Left ventricle myocardium inferior (tissue), 1 donor: ENCODE measurements around the gene NUDT19. TPM values are rescaled to one million over a fixed set of nuclear protein-coding genes. Genes with fewer than 3 reads are reported as not detected.

Source experiments
- DNase-seq: peaks from one replicate; pipeline ENCODE4 v3.0.0-alpha.2; 2020
- H3K27ac ChIP-seq: fragments of 200-600 bp; replicated peaks from 2 replicates; pipeline ENCODE4 v1.8.0; 2021
- H3K27me3 ChIP-seq: fragments of 200-600 bp; 2 replicates; pipeline ENCODE4 v1.8.0; 2021; ENCODE audit warnings: low read depth
- H3K36me3 ChIP-seq: fragments of 200-600 bp; 2 replicates; pipeline ENCODE4 v1.8.0; 2021
- H3K4me1 ChIP-seq: fragments of 200-600 bp; 2 replicates; pipeline ENCODE4 v1.8.0; 2021
- H3K4me3 ChIP-seq: fragments of 200-600 bp; 2 replicates; pipeline ENCODE4 v1.8.0; 2021; ENCODE audit warnings: mild to moderate bottlenecking, moderate library complexity
- H3K9me3 ChIP-seq: fragments of 200-600 bp; replicated peaks from 2 replicates; pipeline ENCODE4 v1.8.0; 2021
- CTCF ChIP-seq: fragments of 200-600 bp; IDR thresholded peaks from 2 replicates; pipeline ENCODE4 v1.8.0; 2021; ENCODE audit warnings: antibody characterized with exemption, mild to moderate bottlenecking, borderline replicate concordance
- intact Hi-C: fragments of 100-400 bp; cut with micrococcal nuclease; formaldehyde crosslinking; loops from one replicate; pipeline ENCODE4 v1.11.0; 2022
- total RNA-seq: library from RNA; stranded (reverse); fragmentation: NEBNext Ultra II Directional; extraction: Animal tissue kit (Norgen Biotek cat#: 25700); gene quantifications from one replicate; pipeline ENCODE4 v1.2.1, GENCODE V29; 2021
- donor health status: DM: no; HTN: yes; CAD: no; lungs with severe emphysema.

The NUDT19 gene
- total RNA-seq, 1 donor from 2014 or later: 22.7 TPM

GRCh38 chr19:32719611-32720059, 28.0 kb downstream of the NUDT19 start, which contains the start of gene TDRD12:
Gene TDRD12 (plus strand): TSS chr19:32719767. CDS start chr19:32720073, 306 bp downstream.
- TF ChIP-seq CTCF: no peak
- Histone ChIP-seq H3K4me1 (no peaks in the 10 kb centered on the region), H3K9me3 (no peaks in the 10 kb centered on the region), H3K36me3 (peaks cover 9% of the 10 kb centered on the region), H3K4me3 (no peak within 1 kb of the TSS), H3K27me3 (no peaks in the 10 kb centered on the region), H3K27ac (no peak within 1 kb of the TSS)
- intact Hi-C loops: no loop called here
- no peak for DNase-seq

GRCh38 chr19:32720216-32720935, 28.8 kb downstream of the NUDT19 start:
- intact Hi-C loops: no loop called here
- H3K27ac ChIP-seq: no peak overlapping the region
- peaks cover 1% of the 10 kb centered on the region for H3K36me3 ChIP-seq
- DNase-seq: no peak
- H3K4me3 ChIP-seq: no peak overlapping the region
- no peak for TF ChIP-seq CTCF
- H3K9me3 ChIP-seq: peaks cover 1% of the 10 kb centered on the region
- no peaks in the 10 kb centered on the region for H3K4me1 ChIP-seq
- no peaks in the 10 kb centered on the region for H3K27me3 ChIP-seq

- Histone ChIP-seq H3K36me3 (no peaks in the 10 kb centered on the region), H3K4me3 (no peak overlapping the region), H3K9me3 (peaks cover 6% of the 10 kb centered on the region), H3K27me3 (no peaks in the 10 kb centered on the region), H3K4me1 (no peaks in the 10 kb centered on the region), H3K27ac (no peak overlapping the region)
- no peak for TF ChIP-seq CTCF
- intact Hi-C loops: no loop called here
- DNase-seq: no peak
These were observed 29.3 kb downstream of the NUDT19 start for GRCh38 chr19:32720936-32721250.

GRCh38 chr19:32735936-32736335, 44.3 kb downstream of the NUDT19 start:
- TF ChIP-seq CTCF: no peak
- intact Hi-C loops: no loop called here
- Histone ChIP-seq H3K4me1 (no peaks in the 10 kb centered on the region), H3K27ac (no peak overlapping the region), H3K36me3 (no peaks in the 10 kb centered on the region), H3K4me3 (no peak overlapping the region), H3K9me3 (no peaks in the 10 kb centered on the region), H3K27me3 (peaks cover 12% of the 10 kb centered on the region)
- DNase-seq: no peak

GRCh38 chr19:32743021-32743420, 51.4 kb downstream of the NUDT19 start:
- no peak for DNase-seq
- no peak overlapping the region for H3K27ac ChIP-seq
- no peak overlapping the region for H3K4me3 ChIP-seq
- no peaks in the 10 kb centered on the region for H3K36me3 ChIP-seq
- H3K9me3 ChIP-seq: no peaks in the 10 kb centered on the region
- intact Hi-C loops: no loop called here
- TF ChIP-seq CTCF: no peak
- peaks cover 48% of the 10 kb centered on the region for H3K27me3 ChIP-seq
- no peaks in the 10 kb centered on the region for H3K4me1 ChIP-seq
